ENCODE measurements around the gene EPHA4.

Gene EPHA4

DNA sequence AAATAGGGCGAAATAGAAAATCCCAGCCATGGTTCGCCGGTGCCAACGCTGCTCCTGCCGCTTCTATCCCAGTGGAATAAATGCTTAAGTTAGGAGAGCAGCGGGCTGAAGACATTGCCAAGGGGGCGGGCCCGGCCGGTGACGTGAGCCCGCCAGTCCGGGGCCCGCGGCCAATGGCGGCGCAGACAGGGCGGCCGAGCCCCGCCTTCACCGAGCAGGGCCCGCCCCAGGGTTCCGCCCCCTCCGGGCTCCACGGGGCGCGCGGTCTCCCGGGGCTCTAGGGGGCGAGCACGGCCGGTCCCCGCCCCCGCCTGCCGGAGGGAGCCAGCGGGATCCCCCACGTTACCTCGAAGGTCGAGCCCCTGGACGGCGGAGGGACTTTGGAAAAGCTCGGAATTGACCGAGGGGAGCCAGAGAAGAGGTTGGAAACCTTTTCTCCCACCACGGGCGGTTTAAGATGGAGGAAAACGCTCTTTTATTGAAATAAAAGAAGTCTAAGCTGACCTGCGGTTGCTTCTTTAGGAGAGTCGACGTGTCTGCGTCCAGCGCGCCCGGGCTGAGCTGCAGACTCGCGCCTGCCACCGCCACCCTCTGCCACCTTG is at the start of gene EPHA4:
Gene EPHA4, minus strand, starts transcription at position 86 of the 602 bp plus-strand sequence. Its CDS starts 56 bp downstream, at position 30.
- DNase-seq: peak; percentile 75

DNA sequence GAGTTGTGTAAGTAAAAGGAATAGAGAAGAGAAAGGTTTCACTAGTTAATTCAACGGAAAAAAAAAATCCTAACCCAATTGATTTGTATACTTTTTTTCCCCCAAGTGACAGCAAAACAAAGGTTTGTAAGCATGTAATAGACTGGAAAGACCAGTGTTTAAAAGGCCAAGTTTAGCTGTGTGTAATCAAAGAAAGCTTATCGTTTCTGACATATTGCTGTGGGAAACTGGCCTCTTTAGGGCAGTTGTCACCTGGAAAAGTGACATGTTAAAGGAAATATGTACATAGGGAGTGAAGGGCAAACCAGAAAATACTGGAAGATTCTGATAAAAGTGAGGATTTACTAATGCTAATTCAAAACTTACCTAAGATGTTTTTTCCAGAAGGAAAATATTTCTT is 45.9 kb upstream of the EPHA4 start:
- no peak for DNase-seq

GRCh38 chr2:221616561-221616960 is 44.5 kb upstream of the EPHA4 start:
- DNase-seq: no peak

DNA sequence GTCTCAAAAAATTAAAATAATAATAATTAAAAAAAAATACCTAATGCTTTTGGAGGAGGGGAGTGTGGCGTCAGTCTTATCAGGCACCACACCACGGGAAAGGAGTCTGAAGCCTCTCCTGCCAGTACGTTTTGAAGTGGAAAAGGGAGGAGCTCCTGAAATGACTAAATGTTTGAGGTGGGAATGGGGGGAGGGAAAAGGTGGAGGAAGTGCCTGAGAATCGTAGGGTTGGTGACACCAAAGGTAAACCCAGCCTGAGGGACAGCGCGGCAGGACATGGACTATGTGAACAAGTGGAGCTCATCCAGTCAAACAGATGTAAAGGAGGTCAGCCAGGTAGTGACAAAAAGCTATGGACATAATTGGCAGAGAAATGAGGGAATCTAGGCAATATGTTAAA is 42.2 kb upstream of the EPHA4 start:
- DNase-seq: no peak

GRCh38 chr2:221612800-221613199 is 40.7 kb upstream of the EPHA4 start:
- DNase-seq: no peak

- DNase-seq: no peak
Measured at GRCh38 chr2:221612161-221612560, 40.1 kb upstream of the EPHA4 start.

DNA sequence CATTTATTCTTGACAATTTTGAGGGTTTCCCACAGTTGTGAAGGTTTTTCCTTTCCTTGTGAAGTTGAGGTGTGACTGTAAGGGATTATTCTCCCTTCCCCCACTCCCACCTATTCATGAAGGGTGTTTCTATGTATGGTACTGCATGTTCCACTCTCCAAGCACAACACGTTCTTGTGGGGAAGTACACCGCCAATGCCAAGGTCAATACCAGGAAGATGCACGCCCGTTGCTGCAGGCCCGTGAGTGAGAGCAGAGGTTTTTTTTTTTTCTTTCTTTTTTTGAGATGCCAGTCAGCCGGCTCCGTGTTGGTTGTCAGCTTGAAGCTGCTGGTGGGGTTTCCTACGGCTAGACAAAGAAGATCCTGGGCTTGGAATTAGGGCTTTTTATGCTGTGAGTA is 38.6 kb upstream of the EPHA4 start:
- no peak for DNase-seq

DNA sequence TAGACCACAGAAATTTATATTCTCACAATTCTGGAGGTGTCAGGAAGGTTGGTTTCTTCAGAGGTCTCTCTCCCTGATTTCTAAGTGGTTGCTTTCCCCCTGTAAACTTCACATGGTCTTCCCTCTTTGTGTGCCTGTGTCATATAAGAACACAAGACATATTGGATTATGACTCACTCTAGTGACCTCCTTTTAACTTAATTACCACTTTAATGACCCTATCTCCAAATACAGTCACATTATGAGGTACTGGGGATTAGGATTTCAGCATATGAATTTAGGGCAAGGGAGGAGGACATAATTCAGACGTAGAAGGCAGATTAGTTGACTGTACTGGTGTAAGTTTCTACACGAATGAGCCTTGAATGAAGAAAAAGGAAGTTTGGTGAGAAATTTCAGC is 38.2 kb upstream of the EPHA4 start:
- no peak for DNase-seq

- DNase-seq: no peak
Measured at GRCh38 chr2:221608442-221608841, 36.3 kb upstream of the EPHA4 start.

DNA sequence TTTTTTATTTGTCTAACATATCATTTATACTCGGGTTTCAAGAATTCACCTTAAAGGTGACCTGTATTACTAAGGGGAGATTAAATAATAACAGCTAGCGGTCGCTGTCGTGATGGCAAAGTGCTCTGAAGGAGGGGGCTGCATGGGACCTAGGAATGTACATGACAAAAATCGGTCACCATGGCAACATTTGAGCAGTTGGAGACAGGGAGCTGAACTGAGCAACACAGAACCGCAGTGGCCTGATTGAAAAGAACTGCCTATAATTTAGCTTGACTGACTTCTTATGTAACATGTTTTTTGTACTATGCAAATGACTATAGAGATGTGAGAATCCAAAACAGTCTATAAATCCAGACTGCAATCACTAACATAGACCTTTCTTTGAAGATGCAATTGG is 34.3 kb upstream of the EPHA4 start:
- no peak for DNase-seq

DNA sequence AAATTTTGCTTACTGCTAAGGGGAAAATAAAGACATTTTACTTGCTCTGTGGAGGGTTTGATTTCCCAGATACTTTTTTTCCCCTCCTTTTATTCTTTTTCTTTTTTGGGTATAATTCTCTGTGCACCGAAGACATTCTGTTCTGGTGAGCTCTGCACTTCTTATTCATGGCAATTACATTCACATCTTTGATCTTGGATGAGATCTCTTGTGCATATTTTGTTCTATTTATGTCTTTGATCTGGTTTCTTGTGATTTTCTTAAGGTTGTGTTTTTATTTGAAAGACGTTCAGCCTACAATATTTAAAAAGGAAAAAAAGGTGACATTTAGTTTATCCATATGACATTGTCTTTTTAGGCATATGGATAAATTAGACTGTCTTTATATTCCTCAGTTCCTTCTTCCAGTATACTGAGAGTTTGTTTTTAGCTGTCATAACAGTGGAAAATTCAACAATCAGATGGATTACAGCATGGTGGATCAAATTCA is 33.7 kb upstream of the EPHA4 start:
- DNase-seq: no peak

DNA sequence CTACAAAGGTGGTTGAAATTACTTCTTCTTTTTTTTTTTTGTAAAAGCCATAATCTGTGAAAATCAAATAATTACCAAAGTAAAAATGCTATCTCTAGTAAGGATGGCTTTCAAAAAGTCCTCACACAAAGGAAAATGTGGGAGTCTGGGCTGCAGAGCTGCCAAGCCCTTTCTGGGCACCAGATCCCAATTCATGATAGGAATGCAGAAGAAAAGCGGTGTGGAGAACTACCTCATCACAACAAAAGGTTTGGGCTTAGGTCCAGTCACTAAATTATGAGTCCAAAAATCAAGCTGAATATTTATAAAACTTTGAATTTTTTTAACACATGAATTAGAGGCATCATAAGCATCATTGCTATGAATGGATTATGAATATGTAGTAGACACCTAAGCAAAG is 30.8 kb upstream of the EPHA4 start:
- DNase-seq: no peak

- no peak for DNase-seq
Measured at GRCh38 chr2:221601376-221601775, 29.3 kb upstream of the EPHA4 start.

GRCh38 chr2:221600388-221600787 is 28.3 kb upstream of the EPHA4 start:
- no peak for DNase-seq

DNA sequence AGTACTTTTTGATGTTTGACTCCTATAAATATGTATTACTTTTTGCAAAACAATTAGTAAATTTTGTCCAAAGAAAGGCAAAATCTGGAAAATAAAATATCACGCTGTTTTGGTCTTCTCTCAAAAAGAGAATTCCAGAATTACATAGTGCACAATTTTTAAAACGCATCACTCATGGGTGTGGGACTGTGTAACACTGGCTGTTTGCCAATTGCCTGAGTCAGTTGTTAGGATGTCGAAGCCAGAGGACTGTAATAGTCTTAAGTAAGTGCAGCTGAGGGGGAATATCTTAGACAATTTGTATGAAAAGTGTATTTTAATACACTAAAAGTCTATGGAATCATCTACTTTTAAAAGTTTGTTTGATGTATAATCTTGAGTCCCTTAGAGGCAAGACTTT is 24.1 kb upstream of the EPHA4 start:
- DNase-seq: no peak

- DNase-seq: no peak
Measured at GRCh38 chr2:221590861-221591365, 18.8 kb upstream of the EPHA4 start.

GRCh38 chr2:221589696-221590095 is 17.6 kb upstream of the EPHA4 start:
- DNase-seq: no peak

DNA sequence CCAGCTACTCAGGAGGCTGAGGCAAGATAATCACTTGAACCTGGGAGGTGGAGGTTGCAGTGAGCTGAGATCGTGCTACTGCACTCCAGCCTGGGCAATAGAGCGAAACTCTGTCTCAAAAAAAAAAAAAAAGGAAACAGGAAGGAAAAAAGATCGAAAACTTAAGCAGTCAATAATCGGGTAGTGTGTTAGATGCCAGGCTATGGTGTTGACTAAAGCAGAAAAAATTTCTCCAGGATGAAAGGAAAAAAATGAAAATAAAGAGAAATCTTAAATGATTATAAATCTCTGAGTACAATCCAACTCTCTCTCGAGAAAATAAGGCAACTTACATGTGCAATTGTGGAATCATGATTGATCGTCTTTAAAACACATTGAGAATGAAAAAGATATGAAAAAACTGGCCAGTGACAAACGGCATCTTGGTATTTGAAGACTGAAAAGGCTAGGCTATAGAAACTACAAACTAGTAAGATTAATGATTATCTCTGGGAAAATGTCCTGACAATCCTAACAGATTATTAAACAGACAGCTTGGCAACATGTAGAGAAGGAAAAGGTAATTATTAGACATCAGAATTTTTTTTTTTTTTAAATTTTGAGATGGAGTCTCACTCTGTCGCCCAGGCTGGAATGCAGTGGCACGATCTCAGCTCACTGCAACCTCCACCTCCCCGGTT is 16.3 kb upstream of the EPHA4 start:
- DNase-seq: no peak

GRCh38 chr2:221581986-221582385 is 9.9 kb upstream of the EPHA4 start:
- DNase-seq: no peak

- no peak for DNase-seq
Measured at GRCh38 chr2:221574231-221574570, 2.1 kb upstream of the EPHA4 start.

GRCh38 chr2:221573430-221574230 is 1.5 kb upstream of the EPHA4 start:
- peak; percentile 82 for DNase-seq

GRCh38 chr2:221572821-221573429 is 821 bp upstream of the EPHA4 start:
- peak; percentile 73 for DNase-seq

DNA sequence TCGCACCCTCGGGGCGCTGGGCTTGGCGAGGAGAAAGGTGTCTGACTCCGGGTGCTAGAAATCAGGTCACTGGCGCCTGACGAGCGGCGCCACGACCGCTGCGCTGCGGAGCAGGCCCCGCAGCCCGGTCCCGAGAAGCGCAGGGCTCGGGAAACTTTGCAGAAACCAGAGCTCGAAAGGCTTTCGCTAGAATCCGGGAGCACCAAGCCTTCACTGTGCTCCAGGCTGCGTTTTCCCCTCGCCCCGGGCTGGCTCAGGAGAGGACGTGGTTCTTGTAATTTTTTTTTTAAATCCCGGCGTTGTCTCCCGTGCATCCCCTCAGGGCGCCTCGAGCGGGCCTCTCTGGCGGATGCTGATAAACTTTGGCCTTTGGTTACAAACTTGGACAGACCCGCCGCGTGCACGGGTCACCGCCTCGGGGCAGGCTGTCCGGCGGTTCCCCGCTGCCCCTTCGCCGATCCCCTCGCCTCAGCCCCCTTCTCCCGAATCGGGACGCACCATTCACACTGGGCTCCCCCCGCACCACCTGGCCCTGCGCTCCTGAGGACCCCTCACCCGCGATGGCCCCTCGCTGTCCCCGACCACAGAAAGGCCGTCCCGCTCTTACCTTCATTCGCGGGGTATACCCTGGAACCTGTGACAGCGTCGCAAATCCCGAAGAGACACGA is 419 bp downstream of the EPHA4 start:
- DNase-seq: peak; percentile 16
